ENCODE data around the gene ATOX1.

Gene ATOX1

DNA sequence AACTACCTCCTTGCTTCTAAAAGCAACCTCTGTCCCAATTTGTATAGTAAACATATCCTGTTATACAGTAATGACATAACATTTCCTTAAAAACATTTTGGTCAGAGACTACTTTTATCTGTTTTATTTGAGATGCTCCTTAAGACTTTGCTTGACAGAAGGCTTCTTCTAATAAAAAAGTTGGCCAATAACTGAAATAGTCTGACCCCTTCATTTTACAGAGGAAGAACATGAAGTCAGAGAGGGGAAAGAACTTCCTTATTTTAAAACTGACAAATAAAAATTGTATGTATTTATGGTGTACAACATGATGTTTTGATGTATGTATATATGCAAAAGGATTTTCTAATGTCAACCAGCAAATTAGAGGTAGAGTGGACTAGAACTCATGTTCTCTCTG lies 35.9 kb downstream of the ATOX1 start:
- DNase-seq (ENCODE audit: low read depth), result no peak
- TF ChIP-seq, protein P1, sequence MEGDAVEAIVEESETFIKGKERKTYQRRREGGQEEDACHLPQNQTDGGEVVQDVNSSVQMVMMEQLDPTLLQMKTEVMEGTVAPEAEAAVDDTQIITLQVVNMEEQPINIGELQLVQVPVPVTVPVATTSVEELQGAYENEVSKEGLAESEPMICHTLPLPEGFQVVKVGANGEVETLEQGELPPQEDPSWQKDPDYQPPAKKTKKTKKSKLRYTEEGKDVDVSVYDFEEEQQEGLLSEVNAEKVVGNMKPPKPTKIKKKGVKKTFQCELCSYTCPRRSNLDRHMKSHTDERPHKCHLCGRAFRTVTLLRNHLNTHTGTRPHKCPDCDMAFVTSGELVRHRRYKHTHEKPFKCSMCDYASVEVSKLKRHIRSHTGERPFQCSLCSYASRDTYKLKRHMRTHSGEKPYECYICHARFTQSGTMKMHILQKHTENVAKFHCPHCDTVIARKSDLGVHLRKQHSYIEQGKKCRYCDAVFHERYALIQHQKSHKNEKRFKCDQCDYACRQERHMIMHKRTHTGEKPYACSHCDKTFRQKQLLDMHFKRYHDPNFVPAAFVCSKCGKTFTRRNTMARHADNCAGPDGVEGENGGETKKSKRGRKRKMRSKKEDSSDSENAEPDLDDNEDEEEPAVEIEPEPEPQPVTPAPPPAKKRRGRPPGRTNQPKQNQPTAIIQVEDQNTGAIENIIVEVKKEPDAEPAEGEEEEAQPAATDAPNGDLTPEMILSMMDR (IDR thresholded peaks at IDR 0.05; ENCODE audit: low read depth, low read length, missing control alignments), result no peak
- no peak overlapping the region for H3K4me3 ChIP-seq (ENCODE audit: low read depth, low read length)

DNA sequence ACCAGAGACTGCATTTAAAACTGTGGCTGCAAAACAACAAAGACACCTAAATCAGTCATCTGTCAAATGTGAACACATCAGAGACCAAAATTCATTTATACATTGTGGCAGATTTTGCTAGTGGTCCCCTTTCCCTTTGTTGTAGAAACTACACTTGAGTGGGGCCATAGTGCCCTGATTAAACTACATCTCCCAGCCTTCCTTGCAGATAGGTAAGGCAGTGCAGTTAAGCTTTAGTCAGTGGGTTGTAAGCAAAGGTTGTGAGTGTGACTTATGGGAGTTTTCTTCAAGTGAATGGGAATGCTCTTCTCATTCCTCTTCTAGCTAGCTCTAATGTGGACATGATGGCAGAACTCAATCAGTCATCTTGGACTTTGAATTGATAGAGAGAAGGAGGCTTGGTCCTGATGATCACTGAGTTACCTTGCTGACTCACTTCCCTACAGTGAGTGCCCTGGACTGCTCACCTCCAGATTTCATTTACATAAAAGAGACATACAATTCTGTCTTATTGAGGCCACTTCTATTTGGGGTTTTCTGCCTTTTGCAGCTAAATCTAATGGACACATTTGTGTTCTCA lies 36.5 kb downstream of the ATOX1 start:
- TF ChIP-seq, protein P1 (IDR thresholded peaks at IDR 0.05; ENCODE audit: low read depth, low read length, missing control alignments), result no peak
- no peak for DNase-seq (ENCODE audit: low read depth)
- no peak overlapping the region for H3K4me3 ChIP-seq (ENCODE audit: low read depth, low read length)

DNA sequence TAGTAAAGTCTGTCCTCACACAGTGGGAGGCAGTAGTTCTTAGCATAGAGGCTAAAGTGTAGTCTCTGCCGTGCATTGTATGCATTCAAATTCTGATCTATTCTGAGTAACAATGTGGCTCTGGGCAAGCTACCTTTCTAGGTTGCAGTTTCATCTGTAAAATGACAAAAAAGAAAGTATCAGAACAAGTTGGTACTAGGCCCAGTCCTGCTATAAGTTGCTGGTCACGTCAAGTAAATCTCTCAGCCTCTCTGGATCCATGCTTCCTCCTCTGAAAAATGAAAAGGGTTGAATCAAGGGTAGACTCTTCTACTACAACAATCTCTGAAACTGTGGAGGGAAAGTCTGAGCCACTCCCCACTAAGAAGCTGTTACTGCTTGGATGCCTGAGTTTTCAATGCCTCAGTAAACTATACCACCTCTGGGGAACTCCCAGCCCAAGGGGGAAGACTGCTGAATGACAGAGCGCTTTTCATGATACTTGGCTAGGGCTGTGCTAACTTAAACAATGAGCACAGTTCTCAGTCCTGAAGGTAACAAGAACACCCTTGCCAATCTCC lies 37.3 kb downstream of the ATOX1 start:
- peak; percentile 87 for DNase-seq (ENCODE audit: low read depth)
- TF ChIP-seq, protein P1 (IDR thresholded peaks at IDR 0.05; ENCODE audit: low read depth, low read length, missing control alignments), result no peak
- H3K4me3 ChIP-seq (ENCODE audit: low read depth, low read length), result no peak overlapping the region; the same call in 1 of the 2 replicates

DNA sequence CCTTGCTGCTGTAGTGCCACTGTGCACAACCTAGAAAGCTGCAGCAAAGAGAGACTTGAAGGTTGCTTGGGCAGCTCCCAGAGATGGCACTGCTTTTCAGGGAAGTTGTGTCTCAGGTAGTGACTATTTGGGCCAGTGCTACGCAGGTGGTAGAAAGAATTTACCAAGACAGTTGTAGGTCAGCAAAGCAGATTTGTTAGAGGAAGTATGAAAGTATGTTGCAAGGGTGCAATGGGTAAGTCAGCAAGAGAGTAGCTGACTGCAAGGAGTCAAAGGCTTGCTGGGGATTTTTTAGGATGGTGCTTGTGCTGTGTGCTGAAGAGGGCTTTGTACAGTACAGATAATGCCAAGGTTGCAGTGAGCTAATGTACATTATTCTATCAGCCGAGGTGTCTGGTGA lies 38.2 kb downstream of the ATOX1 start:
- TF ChIP-seq, protein P1 (IDR thresholded peaks at IDR 0.05; ENCODE audit: low read depth, low read length, missing control alignments), result no peak
- no peak for DNase-seq (ENCODE audit: low read depth)
- H3K4me3 ChIP-seq (ENCODE audit: low read depth, low read length), result no peak overlapping the region

DNA sequence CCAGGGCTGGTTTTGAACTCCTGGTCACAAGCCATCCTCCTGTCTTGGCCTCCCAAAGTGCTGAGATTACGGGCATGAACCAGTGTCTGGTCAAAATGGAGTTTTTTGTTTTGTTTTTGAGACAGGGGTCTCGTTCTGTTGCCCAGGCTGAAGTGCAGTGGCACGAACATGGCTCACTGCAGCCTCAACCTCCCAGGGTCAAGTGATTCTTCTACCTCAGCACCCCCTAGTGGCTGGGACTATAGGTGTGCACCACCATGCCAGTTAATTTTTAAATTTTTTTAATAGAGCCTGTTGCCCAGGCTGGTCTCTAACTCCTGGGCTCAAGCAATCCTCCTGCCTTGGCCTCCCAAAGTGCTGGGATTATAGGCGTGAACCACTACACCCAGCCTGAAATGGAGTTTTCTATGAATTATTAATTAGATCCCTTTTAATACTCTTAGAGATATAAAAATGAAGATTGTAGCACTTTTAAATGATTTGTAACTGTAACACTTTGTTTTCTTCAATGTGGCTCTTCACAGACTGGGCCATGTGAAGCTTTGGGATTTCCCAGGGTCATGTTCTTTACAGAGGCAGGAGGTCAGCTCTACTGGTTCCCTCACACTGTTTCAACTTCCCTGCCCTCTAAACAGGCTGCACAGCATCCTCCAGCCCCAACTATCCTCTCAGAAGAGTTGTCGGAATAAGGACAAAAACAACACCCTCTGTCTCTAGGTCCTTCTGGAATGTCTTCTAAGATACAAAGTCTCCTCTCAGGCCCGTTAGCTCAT lies 39.0 kb downstream of the ATOX1 start:
- no peak for DNase-seq (ENCODE audit: low read depth)
- TF ChIP-seq, protein P1 (IDR thresholded peaks at IDR 0.05; ENCODE audit: low read depth, low read length, missing control alignments), result peak; percentile 74
- H3K4me3 ChIP-seq (ENCODE audit: low read depth, low read length), result no peak overlapping the region

DNA sequence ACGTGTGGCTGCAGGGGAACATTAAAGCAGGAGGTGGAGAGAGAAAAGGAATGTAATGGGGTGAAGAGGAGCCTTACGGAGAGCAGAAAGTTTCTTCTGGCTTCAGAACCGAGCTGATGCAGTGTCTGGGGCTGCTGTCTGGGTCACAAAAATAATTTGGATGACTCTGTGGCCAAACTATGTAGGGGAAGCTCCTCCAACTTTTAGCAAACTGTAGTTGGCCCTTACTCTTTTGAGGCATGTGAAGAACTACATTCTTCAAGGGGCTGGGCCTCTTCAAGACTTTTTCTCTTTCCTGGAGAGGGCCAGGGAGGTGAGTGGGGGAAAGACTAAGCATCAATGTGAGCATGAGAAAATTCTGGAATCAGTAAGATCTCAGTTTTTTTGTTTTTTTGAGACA lies 39.8 kb downstream of the ATOX1 start:
- no peak overlapping the region for H3K4me3 ChIP-seq (ENCODE audit: low read depth, low read length)
- TF ChIP-seq, protein P1 (IDR thresholded peaks at IDR 0.05; ENCODE audit: low read depth, low read length, missing control alignments), result no peak
- DNase-seq (ENCODE audit: low read depth), result no peak

All from GM12864 (cell line).